ENCODE data around the gene DCST1.

Gene DCST1

GRCh38 chr1:154988058-154988954 lies 45.3 kb upstream of the DCST1 start:
- H3K9me3 ChIP-seq (ENCODE audit: insufficient read depth, low read length) = no peaks in the 10 kb centered on the region
- no peak overlapping the region for H3K27ac ChIP-seq (ENCODE audit: low read depth, low read length)
- H3K4me2 ChIP-seq (ENCODE audit: low read depth, low read length, poor library complexity, severe bottlenecking) = no peak overlapping the region
- peaks cover 5% of the 10 kb centered on the region; the same call in 1 of the 2 replicates for H3F3A ChIP-seq (ENCODE audit: insufficient read depth)
- peaks cover 20% of the 10 kb centered on the region for H3K79me2 ChIP-seq (ENCODE audit: insufficient read depth, low read length)
- no peak for TF ChIP-seq EZH2phosphoT487 (conservative IDR thresholded peaks at IDR 0.05; ENCODE audit: low read length)
- TF ChIP-seq, protein P1, sequence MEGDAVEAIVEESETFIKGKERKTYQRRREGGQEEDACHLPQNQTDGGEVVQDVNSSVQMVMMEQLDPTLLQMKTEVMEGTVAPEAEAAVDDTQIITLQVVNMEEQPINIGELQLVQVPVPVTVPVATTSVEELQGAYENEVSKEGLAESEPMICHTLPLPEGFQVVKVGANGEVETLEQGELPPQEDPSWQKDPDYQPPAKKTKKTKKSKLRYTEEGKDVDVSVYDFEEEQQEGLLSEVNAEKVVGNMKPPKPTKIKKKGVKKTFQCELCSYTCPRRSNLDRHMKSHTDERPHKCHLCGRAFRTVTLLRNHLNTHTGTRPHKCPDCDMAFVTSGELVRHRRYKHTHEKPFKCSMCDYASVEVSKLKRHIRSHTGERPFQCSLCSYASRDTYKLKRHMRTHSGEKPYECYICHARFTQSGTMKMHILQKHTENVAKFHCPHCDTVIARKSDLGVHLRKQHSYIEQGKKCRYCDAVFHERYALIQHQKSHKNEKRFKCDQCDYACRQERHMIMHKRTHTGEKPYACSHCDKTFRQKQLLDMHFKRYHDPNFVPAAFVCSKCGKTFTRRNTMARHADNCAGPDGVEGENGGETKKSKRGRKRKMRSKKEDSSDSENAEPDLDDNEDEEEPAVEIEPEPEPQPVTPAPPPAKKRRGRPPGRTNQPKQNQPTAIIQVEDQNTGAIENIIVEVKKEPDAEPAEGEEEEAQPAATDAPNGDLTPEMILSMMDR (IDR thresholded peaks at IDR 0.05; ENCODE audit: insufficient read depth, low read length, poor library complexity, severe bottlenecking) = no peak
- no peak overlapping the region for H2AFZ ChIP-seq (ENCODE audit: low read depth, low read length, severe bottlenecking)
- H3K4me3 ChIP-seq (ENCODE audit: insufficient read depth, low read length, poor library complexity, severe bottlenecking) = no peak overlapping the region
- no peak overlapping the region for H3K9ac ChIP-seq (ENCODE audit: low read length)
- H3K27me3 ChIP-seq (ENCODE audit: low read length) = no peaks in the 10 kb centered on the region
- H3K36me3 ChIP-seq (ENCODE audit: low read length) = no peaks in the 10 kb centered on the region
- H4K20me1 ChIP-seq (ENCODE audit: low read depth, low read length) = no peaks in the 10 kb centered on the region; the same call in 1 of the 2 replicates
- H3K9me2 ChIP-seq (replicated peaks; ENCODE audit: insufficient read depth, low read length) = no peaks in the 10 kb centered on the region

DNA sequence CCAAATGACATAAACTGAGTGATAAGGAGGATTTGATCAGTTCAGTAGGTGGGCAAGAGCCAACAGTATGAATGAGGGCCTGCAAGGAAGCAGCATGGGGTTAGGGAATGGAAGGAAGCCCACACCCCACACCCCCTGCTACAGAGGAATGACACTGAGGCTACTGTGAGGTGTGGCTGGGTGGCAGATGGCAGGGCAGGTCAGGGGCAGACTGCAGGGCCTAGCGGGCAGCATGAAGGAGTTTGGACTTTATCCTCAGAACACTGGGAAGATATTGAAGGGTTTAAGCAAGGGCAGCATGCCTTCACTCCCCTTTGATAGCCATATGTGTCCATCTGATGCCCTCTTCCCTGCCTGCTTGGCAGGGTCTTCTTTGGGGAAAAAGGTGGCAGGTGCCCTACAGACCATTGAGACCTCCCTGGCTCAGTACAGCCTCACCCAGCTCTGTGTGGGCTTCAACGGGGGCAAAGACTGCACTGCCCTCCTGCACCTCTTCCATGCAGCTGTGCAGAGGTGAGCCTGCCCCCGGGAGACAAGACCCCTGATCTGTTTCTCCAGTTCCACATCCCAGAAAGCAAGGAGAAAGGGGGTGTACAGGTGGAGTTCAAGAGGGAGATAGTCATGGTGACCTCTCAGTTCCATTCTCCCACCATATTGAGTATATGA lies 44.3 kb upstream of the DCST1 start:
- Histone ChIP-seq H3K4me3 (ENCODE audit: insufficient read depth, low read length, poor library complexity, severe bottlenecking) (no peak overlapping the region), H3K79me2 (ENCODE audit: insufficient read depth, low read length) (peaks cover 10% of the 10 kb centered on the region; the same call in 1 of the 2 replicates), H3K27ac (ENCODE audit: low read depth, low read length) (no peak overlapping the region), H3K9ac (ENCODE audit: low read length) (no peak overlapping the region), H3F3A (ENCODE audit: insufficient read depth) (no peaks in the 10 kb centered on the region), H4K20me1 (ENCODE audit: low read depth, low read length) (no peaks in the 10 kb centered on the region; the same call in 1 of the 2 replicates), H3K36me3 (ENCODE audit: low read length) (no peaks in the 10 kb centered on the region), H3K9me2 (replicated peaks; ENCODE audit: insufficient read depth, low read length) (no peaks in the 10 kb centered on the region), H2AFZ (ENCODE audit: low read depth, low read length, severe bottlenecking) (no peak overlapping the region), H3K4me2 (ENCODE audit: low read depth, low read length, poor library complexity, severe bottlenecking) (no peak overlapping the region), H3K27me3 (ENCODE audit: low read length) (no peaks in the 10 kb centered on the region), H3K9me3 (ENCODE audit: insufficient read depth, low read length) (no peaks in the 10 kb centered on the region)
- no peak for TF ChIP-seq EZH2phosphoT487 (conservative IDR thresholded peaks at IDR 0.05; ENCODE audit: low read length)
- TF ChIP-seq, protein P1 (IDR thresholded peaks at IDR 0.05; ENCODE audit: insufficient read depth, low read length, poor library complexity, severe bottlenecking) = no peak

GRCh38 chr1:154990276-154990675 lies 43.3 kb upstream of the DCST1 start:
- Histone ChIP-seq H3K9me3 (ENCODE audit: insufficient read depth, low read length) (no peaks in the 10 kb centered on the region), H3K9me2 (replicated peaks; ENCODE audit: insufficient read depth, low read length) (no peaks in the 10 kb centered on the region), H2AFZ (ENCODE audit: low read depth, low read length, severe bottlenecking) (no peak overlapping the region), H3K27ac (ENCODE audit: low read depth, low read length) (no peak overlapping the region), H3K4me3 (ENCODE audit: insufficient read depth, low read length, poor library complexity, severe bottlenecking) (no peak overlapping the region), H3F3A (ENCODE audit: insufficient read depth) (no peaks in the 10 kb centered on the region), H3K36me3 (ENCODE audit: low read length) (no peaks in the 10 kb centered on the region), H3K27me3 (ENCODE audit: low read length) (no peaks in the 10 kb centered on the region), H3K9ac (ENCODE audit: low read length) (no peak overlapping the region), H3K4me2 (ENCODE audit: low read depth, low read length, poor library complexity, severe bottlenecking) (no peak overlapping the region), H4K20me1 (ENCODE audit: low read depth, low read length) (no peaks in the 10 kb centered on the region; the same call in 1 of the 2 replicates), H3K79me2 (ENCODE audit: insufficient read depth, low read length) (peaks cover 1% of the 10 kb centered on the region; the same call in 1 of the 2 replicates)
- TF ChIP-seq EZH2phosphoT487 (conservative IDR thresholded peaks at IDR 0.05; ENCODE audit: low read length) = no peak
- TF ChIP-seq, protein P1 (IDR thresholded peaks at IDR 0.05; ENCODE audit: insufficient read depth, low read length, poor library complexity, severe bottlenecking) = no peak
